ENCODE data around the gene NKAIN2.

NKAIN2 gene

GRCh38 chr6:123945386-123945785, 141.7 kb downstream of the NKAIN2 start:
- no peak overlapping the region for H3K4me3 ChIP-seq (ENCODE audit: low read depth, low read length)
- no peak for DNase-seq (ENCODE audit: low read depth)
- TF ChIP-seq POLR2A (IDR thresholded peaks at IDR 0.05; ENCODE audit: extremely low read depth, insufficient read length) (no peak), CTCF (IDR thresholded peaks at IDR 0.05; ENCODE audit: low read depth, low read length) (no peak), MYC (IDR thresholded peaks at IDR 0.05; ENCODE audit: low read depth, low read length) (no peak), MAX (IDR thresholded peaks at IDR 0.05; ENCODE audit: low read depth, low read length) (no peak)

GRCh38 chr6:123953920-123954319, 150.3 kb downstream of the NKAIN2 start:
- TF ChIP-seq POLR2A (IDR thresholded peaks at IDR 0.05; ENCODE audit: extremely low read depth, insufficient read length) (no peak), CTCF (IDR thresholded peaks at IDR 0.05; ENCODE audit: low read depth, low read length) (no peak), MAX (IDR thresholded peaks at IDR 0.05; ENCODE audit: low read depth, low read length) (no peak), MYC (IDR thresholded peaks at IDR 0.05; ENCODE audit: low read depth, low read length) (no peak)
- no peak for DNase-seq (ENCODE audit: low read depth)
- no peak overlapping the region for H3K4me3 ChIP-seq (ENCODE audit: low read depth, low read length)

- H3K4me3 ChIP-seq (ENCODE audit: low read depth, low read length), result no peak overlapping the region
- no peak for DNase-seq (ENCODE audit: low read depth)
- no peak for TF ChIP-seq CTCF (IDR thresholded peaks at IDR 0.05; ENCODE audit: low read depth, low read length)
- TF ChIP-seq POLR2A (IDR thresholded peaks at IDR 0.05; ENCODE audit: extremely low read depth, insufficient read length), result no peak
- TF ChIP-seq MYC (IDR thresholded peaks at IDR 0.05; ENCODE audit: low read depth, low read length), result no peak
- TF ChIP-seq MAX (IDR thresholded peaks at IDR 0.05; ENCODE audit: low read depth, low read length), result no peak
Observed at GRCh38 chr6:123956492-123957139, 153.0 kb downstream of the NKAIN2 start.

- no peak overlapping the region for H3K4me3 ChIP-seq (ENCODE audit: low read depth, low read length)
- no peak for DNase-seq (ENCODE audit: low read depth)
- no peak for TF ChIP-seq MYC (IDR thresholded peaks at IDR 0.05; ENCODE audit: low read depth, low read length)
- TF ChIP-seq MAX (IDR thresholded peaks at IDR 0.05; ENCODE audit: low read depth, low read length), result no peak
- no peak for TF ChIP-seq POLR2A (IDR thresholded peaks at IDR 0.05; ENCODE audit: extremely low read depth, insufficient read length)
- TF ChIP-seq CTCF (IDR thresholded peaks at IDR 0.05; ENCODE audit: low read depth, low read length), result no peak
Observed at GRCh38 chr6:123962508-123962907, 158.8 kb downstream of the NKAIN2 start.

GRCh38 chr6:123965894-123966293, 162.2 kb downstream of the NKAIN2 start:
- DNase-seq (ENCODE audit: low read depth), result no peak
- no peak overlapping the region for H3K4me3 ChIP-seq (ENCODE audit: low read depth, low read length)
- TF ChIP-seq POLR2A (IDR thresholded peaks at IDR 0.05; ENCODE audit: extremely low read depth, insufficient read length) (no peak), MYC (IDR thresholded peaks at IDR 0.05; ENCODE audit: low read depth, low read length) (no peak)

- no peak overlapping the region for H3K4me3 ChIP-seq (ENCODE audit: low read depth, low read length)
- TF ChIP-seq MYC (IDR thresholded peaks at IDR 0.05; ENCODE audit: low read depth, low read length) (no peak), MAX (IDR thresholded peaks at IDR 0.05; ENCODE audit: low read depth, low read length) (no peak), CTCF (IDR thresholded peaks at IDR 0.05; ENCODE audit: low read depth, low read length) (no peak), POLR2A (IDR thresholded peaks at IDR 0.05; ENCODE audit: extremely low read depth, insufficient read length) (no peak)
- DNase-seq (ENCODE audit: low read depth), result no peak
Observed at GRCh38 chr6:123966618-123967017, 163.0 kb downstream of the NKAIN2 start.
